ENCODE results near the gene RNF144B. TPM values are rescaled to one million over a fixed set of nuclear protein-coding genes. Genes with fewer than 3 reads are reported as not detected.

RNF144B gene
- total RNA-seq, 2 donors from 2014 or later, result 4.0 to 5.4 TPM

DNA sequence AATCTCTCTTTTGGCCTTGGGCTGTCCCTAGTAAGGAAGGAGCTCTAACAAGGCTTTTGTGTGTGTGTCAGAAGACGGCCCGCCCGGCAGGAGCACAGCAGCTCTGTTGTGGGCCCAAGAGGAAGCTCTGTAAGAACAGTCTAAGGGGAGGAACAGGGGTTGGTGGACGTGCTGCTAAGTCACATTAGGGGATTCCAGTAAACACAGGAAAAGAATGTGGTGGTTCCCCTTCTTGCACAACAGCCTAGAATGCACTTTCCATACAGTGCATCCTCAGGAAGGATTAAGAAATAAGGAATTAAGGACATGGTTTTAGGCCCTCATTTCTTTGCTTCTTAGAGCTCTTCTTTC lies 114.5 kb downstream of the RNF144B start:
- 53 to 82% methylated on average over 4 of the region's 4 CpGs for WGBS, 2 donors
- DNase-seq (peak in 3 of 4 donors; percentile 16 to 71 (median 20)), ATAC-seq (no peak)
- no peak for TF ChIP-seq CTCF (IDR thresholded peaks at IDR 0.05)
- peak in 1 of 3 donors; percentile 28 for TF ChIP-seq POLR2A (IDR thresholded peaks at IDR 0.05)
- Histone ChIP-seq H3K27ac (peak overlapping the region in 1 of 4 donors; percentile 43), H3K4me3 (no peak overlapping the region), H3K36me3 (replicated peaks in 1 of 2; ENCODE audit: insufficient read depth in 1 of 2, low read depth in 2 of 2) (no peaks in the 10 kb centered on the region), H3K9me3 (no peaks in the 10 kb centered on the region), H3K4me1 (peaks cover 6% of the 10 kb centered on the region), H3K27me3 (no peaks in the 10 kb centered on the region)
- intact Hi-C loops (cut with DNase I), result loop anchor here (5.0 kb wide), 1 partner anchor 174 kb away; no protein-coding TSS in a partner anchor

DNA sequence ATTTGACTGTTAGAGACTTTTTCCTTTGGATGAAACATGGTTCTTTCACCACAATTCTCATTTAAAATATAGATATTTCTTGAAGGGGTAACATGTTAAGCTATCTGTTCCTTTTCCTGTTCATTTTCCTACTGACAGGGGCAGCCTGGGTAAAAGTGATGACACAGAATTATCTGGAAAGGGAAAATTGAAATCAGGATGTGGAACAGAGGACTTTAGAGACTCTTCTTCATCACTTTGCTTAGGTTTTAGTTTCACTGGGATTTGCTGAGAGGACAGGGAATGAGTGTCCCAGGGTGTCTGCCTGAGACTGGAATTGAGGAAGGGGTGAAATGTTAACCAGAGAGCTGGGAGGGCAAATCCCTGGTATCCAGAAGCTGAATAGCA lies 116.0 kb downstream of the RNF144B start:
- Histone ChIP-seq H3K4me1 (peaks cover 6% of the 10 kb centered on the region), H3K36me3 (replicated peaks in 1 of 2; ENCODE audit: insufficient read depth in 1 of 2, low read depth in 2 of 2) (no peaks in the 10 kb centered on the region), H3K4me3 (no peak overlapping the region), H3K9me3 (no peaks in the 10 kb centered on the region), H3K27me3 (no peaks in the 10 kb centered on the region), H3K27ac (peak overlapping the region; percentile 40 to 82 (median 60))
- DNase-seq (no peak), ATAC-seq (no peak)
- intact Hi-C loops (cut with DNase I), result loop anchor here (5.0 kb wide), 1 partner anchor 176 kb away; no protein-coding TSS in a partner anchor
- no peak for TF ChIP-seq POLR2A (IDR thresholded peaks at IDR 0.05)
- TF ChIP-seq CTCF (IDR thresholded peaks at IDR 0.05), result no peak

GRCh38 chr6:18503593-18504231 lies 116.6 kb downstream of the RNF144B start:
- 10 to 11% methylated on average over 11 of the region's 11 CpGs for WGBS, 2 donors
- intact Hi-C loops (cut with DNase I), result loop anchor here (5.0 kb wide), 1 partner anchor 176 kb away; no protein-coding TSS in a partner anchor
- Histone ChIP-seq H3K27ac (peak overlapping the region; percentile 40 to 82 (median 60)), H3K27me3 (no peaks in the 10 kb centered on the region), H3K4me3 (no peak overlapping the region), H3K4me1 (peaks cover 6% of the 10 kb centered on the region), H3K36me3 (replicated peaks in 1 of 2; ENCODE audit: insufficient read depth in 1 of 2, low read depth in 2 of 2) (no peaks in the 10 kb centered on the region), H3K9me3 (no peaks in the 10 kb centered on the region)
- DNase-seq (peak; percentile 68 to 78 (median 70)), ATAC-seq (peak; percentile 93)
- TF ChIP-seq POLR2A (IDR thresholded peaks at IDR 0.05), result peak in 1 of 3 donors; percentile 27
- TF ChIP-seq CTCF (IDR thresholded peaks at IDR 0.05), result peak; percentile 72 to 98 (median 93)

- TF ChIP-seq CTCF (IDR thresholded peaks at IDR 0.05), result no peak
- TF ChIP-seq POLR2A (IDR thresholded peaks at IDR 0.05), result no peak
- 9 to 12% methylated on average over 2 of the region's 2 CpGs for WGBS, 2 donors
- H3K27me3 ChIP-seq, result no peaks in the 10 kb centered on the region
- H3K9me3 ChIP-seq, result no peaks in the 10 kb centered on the region
- intact Hi-C loops (cut with DNase I), result loop anchor here (5.0 kb wide), 1 partner anchor 177 kb away; no protein-coding TSS in a partner anchor
- H3K27ac ChIP-seq, result peak overlapping the region in 2 of 4 donors; percentile 68 to 82
- ATAC-seq, result no peak
- no peak overlapping the region for H3K4me3 ChIP-seq
- H3K4me1 ChIP-seq, result peaks cover 6% of the 10 kb centered on the region
- DNase-seq, result no peak
- no peaks in the 10 kb centered on the region for H3K36me3 ChIP-seq (replicated peaks in 1 of 2; ENCODE audit: insufficient read depth in 1 of 2, low read depth in 2 of 2)
These were observed 117.1 kb downstream of the RNF144B start for GRCh38 chr6:18504232-18504596.
